HepG2 (cell line): Measurements from ENCODE around the gene VARS2.

Experiments used
- ARID3A ChIP-seq: IDR thresholded peaks from 2 replicates; pipeline ENCODE4 v1.6.1; 2012; ENCODE audit warnings: low read depth, low read length, improper control_type of control experiment
- MAX ChIP-seq: IDR thresholded peaks from 2 replicates; pipeline ENCODE4 v1.6.1; 2012; ENCODE audit warnings: inconsistent platforms

DNA sequence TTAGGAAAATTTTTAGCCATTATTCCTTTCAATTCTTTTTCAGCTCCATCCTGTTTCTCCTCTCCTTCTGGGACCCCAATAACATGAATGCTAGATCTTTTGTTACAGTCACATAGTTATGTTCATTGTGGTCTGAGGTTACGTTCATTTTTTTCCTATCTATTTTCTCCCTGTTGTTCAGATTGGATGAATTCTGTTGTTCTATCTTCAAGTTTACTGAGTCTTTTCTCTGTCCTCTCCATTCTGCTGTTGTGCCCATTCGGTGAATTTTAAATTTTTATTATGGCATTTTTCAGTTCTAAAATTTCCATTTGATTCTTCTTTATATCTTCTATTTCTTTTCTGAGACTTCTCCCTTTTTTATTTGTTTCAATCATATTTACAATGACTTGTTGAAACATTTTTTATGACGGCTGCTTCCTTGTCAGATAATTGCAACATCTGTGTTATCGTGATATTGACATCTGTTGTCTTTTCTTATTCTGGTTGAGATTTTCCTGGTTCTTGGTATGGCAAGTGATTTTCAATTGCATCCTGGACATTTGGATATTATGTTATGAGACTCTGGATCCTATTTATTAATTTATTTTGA, 42.4 kb upstream of the VARS2 start:
- TF ChIP-seq MAX (no peak), ARID3A (no peak)
